IMR-90 (cell line): ENCODE measurements around the gene TMEM181.

ENCODE experiments used
- CEBPB ChIP-seq: IDR thresholded peaks from 2 replicates; pipeline ENCODE4 v1.6.1; 2012; ENCODE audit warnings: low read depth, low read length, improper control_type of control experiment
- FOS ChIP-seq: fragments of 150-350 bp; IDR thresholded peaks from 2 replicates; pipeline ENCODE4 v1.6.1; 2016; ENCODE audit warnings: low read depth, low read length
- MAZ ChIP-seq: IDR thresholded peaks from 2 replicates; pipeline ENCODE4 v1.6.1; 2012; ENCODE audit warnings: low read depth, mild to moderate bottlenecking, low read length, improper control_type of control experiment, moderate library complexity, borderline replicate concordance
- POLR2A ChIP-seq: IDR thresholded peaks from 2 replicates; pipeline ENCODE4 v1.6.1; 2012; ENCODE audit warnings: mild to moderate bottlenecking, low read depth, low read length
- RFX5 ChIP-seq: IDR thresholded peaks from 2 replicates; pipeline ENCODE4 v1.8.0; 2012; ENCODE audit warnings: low read depth, mild to moderate bottlenecking, low read length, moderate library complexity
- TF ChIP-seq, protein P1 (sequence below): conservative IDR thresholded peaks from 2 replicates; pipeline ENCODE4 v1.5.1; 2012; ENCODE audit warnings: mild to moderate bottlenecking, low read depth, low read length, improper control_type of control experiment
- TF ChIP-seq, protein P2 (sequence below): fragments of 150-350 bp; IDR thresholded peaks from 2 replicates; pipeline ENCODE4 v1.6.1; 2017; ENCODE audit warnings: mild to moderate bottlenecking, antibody characterized with exemption, low read length, low read depth

DNA sequence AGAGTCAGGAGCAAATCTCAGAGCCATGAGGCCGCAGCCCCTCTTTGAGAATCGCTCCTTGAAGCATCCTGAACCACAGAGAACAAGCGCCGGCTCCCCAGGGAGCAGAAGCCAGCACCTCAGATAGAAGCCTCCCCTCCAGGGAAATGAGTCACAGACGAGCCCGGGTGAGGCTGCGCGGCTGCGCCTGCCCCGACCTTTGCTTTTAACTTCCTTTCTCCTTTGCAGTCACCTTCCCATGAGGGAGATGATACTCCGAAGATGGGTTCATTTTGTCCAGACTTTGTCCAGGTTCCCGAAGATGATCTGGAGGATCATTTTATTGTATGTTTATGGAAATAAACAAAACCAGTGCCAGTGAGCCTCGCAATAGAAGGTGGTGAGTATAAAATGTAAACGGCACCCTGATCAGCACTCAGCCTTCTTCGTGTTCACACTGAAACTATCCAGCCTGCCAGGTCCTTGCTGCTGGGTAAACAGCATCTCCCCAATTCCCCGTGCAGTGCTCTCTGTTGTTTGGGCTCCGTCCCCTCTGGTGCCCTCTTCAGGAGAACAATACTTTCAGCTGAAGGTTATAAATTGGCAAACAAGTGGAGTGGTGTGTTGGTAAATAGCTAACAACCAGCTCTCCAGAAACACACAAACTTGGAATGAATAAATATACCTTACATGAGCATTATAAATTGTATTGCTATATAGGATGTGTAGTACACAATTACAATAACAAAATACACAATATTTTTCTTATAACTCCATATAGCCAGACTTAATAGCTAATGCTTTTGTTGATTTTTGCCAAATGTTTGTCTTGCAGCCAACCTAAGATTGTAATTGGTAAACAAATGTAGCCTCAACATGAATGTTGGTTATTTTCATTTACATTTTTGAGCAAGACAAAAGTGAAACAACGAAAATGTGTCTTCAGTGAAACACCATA is 41.4 kb upstream of the TMEM181 start:
- TF ChIP-seq, protein P1, sequence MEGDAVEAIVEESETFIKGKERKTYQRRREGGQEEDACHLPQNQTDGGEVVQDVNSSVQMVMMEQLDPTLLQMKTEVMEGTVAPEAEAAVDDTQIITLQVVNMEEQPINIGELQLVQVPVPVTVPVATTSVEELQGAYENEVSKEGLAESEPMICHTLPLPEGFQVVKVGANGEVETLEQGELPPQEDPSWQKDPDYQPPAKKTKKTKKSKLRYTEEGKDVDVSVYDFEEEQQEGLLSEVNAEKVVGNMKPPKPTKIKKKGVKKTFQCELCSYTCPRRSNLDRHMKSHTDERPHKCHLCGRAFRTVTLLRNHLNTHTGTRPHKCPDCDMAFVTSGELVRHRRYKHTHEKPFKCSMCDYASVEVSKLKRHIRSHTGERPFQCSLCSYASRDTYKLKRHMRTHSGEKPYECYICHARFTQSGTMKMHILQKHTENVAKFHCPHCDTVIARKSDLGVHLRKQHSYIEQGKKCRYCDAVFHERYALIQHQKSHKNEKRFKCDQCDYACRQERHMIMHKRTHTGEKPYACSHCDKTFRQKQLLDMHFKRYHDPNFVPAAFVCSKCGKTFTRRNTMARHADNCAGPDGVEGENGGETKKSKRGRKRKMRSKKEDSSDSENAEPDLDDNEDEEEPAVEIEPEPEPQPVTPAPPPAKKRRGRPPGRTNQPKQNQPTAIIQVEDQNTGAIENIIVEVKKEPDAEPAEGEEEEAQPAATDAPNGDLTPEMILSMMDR = peak; percentile 59
- TF ChIP-seq, protein P2, sequence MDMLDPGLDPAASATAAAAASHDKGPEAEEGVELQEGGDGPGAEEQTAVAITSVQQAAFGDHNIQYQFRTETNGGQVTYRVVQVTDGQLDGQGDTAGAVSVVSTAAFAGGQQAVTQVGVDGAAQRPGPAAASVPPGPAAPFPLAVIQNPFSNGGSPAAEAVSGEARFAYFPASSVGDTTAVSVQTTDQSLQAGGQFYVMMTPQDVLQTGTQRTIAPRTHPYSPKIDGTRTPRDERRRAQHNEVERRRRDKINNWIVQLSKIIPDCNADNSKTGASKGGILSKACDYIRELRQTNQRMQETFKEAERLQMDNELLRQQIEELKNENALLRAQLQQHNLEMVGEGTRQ = no peak
- TF ChIP-seq CEBPB (no peak), POLR2A (no peak), RFX5 (no peak), MAZ (peak; percentile 32; the same call in 1 of the 2 replicates), FOS (no peak)
